Transverse colon (tissue), 3 donors: ENCODE measurements around the gene SLC38A1.

Experiments
- POLR2A ChIP-seq: fragments of 450-650 bp; IDR thresholded peaks from one replicate; pipeline ENCODE4 v1.6.1; 2016; ENCODE audit warnings: antibody characterized with exemption, mild to moderate bottlenecking, moderate library complexity
- POLR2AphosphoS5 ChIP-seq, 3 donors: sonication (generic); formaldehyde crosslinking; IDR thresholded peaks; one replicate each; pipeline ENCODE4 v1.6.1; 2016; ENCODE audit warnings: antibody characterized with exemption in 3 of 3

DNA sequence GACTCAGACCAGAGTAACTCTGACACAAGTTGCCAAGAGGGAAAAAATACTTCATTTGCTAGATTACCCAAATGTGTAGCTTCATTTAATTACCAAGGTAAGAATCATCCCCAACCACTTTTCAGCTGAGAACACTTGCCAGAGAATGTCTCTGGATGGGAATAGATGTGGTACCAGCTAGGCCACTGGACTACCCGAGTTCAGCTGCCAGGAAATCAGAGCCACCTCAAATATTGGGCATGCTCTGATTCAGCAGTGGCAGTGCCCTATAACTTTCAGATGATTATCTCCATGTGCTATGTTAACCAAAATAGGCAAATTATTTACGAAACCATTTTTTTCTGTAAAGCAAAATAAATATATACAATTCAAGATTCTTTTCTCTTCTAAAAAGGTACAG, 80.7 kb downstream of the SLC38A1 start:
- no peak for TF ChIP-seq POLR2A
- no peak for TF ChIP-seq POLR2AphosphoS5 (IDR thresholded peaks at IDR 0.05)
